Stomach (tissue), 4 donors: Measurements from ENCODE around the gene UGT1A6.

Source experiments
- POLR2A ChIP-seq, 4 donors: fragments of 450-650 bp; IDR thresholded peaks; one replicate each; pipeline ENCODE4 v1.6.1; 2016; ENCODE audit warnings: antibody characterized with exemption in 4 of 4, control low read depth in 2 of 4, mild to moderate bottlenecking in 1 of 4, moderate library complexity in 1 of 4
- TF ChIP-seq, protein P1 (sequence below), 7 experiments: fragments of 450-650 bp in 4 of 7; fragments of 200-600 bp in 3 of 7; sonication (generic) in 3 of 7; IDR thresholded peaks; one replicate each; pipeline ENCODE4 v1.5.1; 2016 to 2019; ENCODE audit warnings: antibody characterized with exemption in 7 of 7, control low read depth in 2 of 7, mild to moderate bottlenecking in 1 of 7

DNA sequence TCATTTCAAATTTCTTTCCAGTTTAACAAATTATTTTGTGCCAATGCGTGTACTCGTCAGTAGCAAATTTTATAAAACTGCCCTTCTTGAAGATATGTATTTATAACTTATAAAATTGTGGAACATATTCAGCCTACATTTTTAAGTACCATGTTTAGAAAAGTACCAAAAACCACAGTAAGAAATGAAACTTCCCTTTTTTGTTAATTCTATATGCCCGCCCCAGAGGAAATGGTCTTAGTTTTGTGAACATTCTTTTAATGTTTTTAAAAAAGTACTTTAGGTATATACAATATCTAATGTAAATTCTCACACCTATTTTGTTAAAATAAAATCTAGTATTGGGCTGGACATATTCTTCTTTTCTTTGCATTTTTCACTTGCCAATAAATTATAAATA, 19.8 kb upstream of the UGT1A6 start:
- TF ChIP-seq, protein P1, sequence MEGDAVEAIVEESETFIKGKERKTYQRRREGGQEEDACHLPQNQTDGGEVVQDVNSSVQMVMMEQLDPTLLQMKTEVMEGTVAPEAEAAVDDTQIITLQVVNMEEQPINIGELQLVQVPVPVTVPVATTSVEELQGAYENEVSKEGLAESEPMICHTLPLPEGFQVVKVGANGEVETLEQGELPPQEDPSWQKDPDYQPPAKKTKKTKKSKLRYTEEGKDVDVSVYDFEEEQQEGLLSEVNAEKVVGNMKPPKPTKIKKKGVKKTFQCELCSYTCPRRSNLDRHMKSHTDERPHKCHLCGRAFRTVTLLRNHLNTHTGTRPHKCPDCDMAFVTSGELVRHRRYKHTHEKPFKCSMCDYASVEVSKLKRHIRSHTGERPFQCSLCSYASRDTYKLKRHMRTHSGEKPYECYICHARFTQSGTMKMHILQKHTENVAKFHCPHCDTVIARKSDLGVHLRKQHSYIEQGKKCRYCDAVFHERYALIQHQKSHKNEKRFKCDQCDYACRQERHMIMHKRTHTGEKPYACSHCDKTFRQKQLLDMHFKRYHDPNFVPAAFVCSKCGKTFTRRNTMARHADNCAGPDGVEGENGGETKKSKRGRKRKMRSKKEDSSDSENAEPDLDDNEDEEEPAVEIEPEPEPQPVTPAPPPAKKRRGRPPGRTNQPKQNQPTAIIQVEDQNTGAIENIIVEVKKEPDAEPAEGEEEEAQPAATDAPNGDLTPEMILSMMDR (IDR thresholded peaks at IDR 0.05): no peak
- no peak for TF ChIP-seq POLR2A (IDR thresholded peaks at IDR 0.05)
